Dermis microvascular lymphatic vessel endothelial cell (primary cell): Measurements from ENCODE around the gene FABP3. TPM values are rescaled to one million over a fixed set of nuclear protein-coding genes. Genes with fewer than 3 reads are reported as not detected.

Experiments used
- DNase-seq, 2 donors: peaks; one replicate each; pipeline versions ENCODE4 v3.0.0 to v3.0.0-alpha.2; 2010; ENCODE audit warnings: low read depth in 2 of 2
- total RNA-seq: library from RNA; depleted of rRNA; stranded (reverse); fragments of >200 nt; gene quantifications from 2 replicates; pipeline ENCODE4 v1.2.1, GENCODE V29; 2014

Gene FABP3
- 0.13 and 1.3 TPM in 2 replicates for total RNA-seq

DNA sequence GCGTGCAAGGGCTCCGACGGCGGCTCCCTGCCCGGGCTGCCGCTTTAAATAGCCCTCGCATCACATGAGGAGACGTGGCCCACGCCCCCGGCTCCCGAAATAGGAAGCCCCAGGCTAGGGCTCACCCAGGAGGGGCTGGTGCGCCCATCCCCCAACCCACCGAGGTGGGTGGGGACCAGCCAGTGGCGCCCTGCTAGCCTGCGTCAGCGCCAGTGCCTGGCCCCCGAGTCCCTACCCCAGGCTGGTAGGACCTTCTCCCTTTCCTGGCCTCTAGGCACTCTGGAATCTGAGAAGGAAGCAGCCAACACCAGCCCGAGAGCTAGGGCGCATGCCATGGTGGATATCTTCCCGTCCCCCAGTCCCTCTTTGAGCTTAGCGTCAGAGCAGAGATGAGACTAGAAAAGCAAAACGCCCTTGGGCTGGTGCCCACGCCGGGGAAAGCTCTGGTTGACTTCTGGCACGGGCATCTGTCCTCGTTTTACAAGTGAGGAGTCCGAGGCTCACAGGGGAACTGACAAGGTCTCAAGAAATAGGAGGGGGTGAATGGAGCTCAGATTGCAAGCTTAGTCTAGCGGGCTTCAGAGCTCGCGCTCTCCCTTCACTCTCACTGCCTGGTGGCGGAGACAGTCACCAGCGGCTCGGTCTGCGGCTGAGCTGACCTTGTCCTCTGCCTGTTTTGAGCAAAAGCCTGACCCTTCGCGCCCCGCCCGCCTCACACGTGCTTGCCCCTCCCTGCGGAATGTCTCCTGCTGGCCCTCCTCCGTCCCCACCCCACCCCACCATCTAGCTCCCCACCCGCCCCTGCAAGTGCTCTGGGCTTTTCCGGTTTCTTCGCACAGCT lies at the start of gene FABP3:
Gene FABP3, minus strand, starts transcription at position 21 of the 841 bp plus-strand sequence. CDS start 62 bp downstream, outside the sequence.
- DNase-seq = peak in 1 of 2 donors; percentile 35

- DNase-seq = peak in 1 of 2 donors; percentile 28
Observed at GRCh38 chr1:31421371-31422040, 48.6 kb upstream of the FABP3 start.

- DNase-seq = no peak
Observed at GRCh38 chr1:31420716-31421115, 47.8 kb upstream of the FABP3 start.

- no peak for DNase-seq
Observed at GRCh38 chr1:31418626-31419323, 45.9 kb upstream of the FABP3 start.

DNA sequence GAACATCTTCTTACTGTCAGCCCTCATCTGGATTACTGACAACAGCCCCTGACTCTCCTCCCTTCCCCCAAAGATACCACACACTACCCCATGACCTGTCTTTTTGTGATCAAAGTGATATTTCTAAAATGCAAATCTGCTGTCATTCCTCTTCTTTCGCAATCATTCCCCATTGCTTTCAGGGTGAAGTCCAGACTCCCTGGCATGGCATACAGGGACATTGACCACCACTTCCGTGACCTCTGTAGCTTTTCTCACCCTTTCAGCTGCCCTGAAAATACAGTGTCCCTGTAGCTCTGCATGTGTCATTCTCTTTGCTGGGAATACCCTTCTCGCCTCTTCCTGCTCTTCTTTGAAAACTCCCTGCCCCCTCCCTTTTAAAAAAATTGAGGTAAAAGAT lies 44.3 kb upstream of the FABP3 start:
- no peak for DNase-seq

DNA sequence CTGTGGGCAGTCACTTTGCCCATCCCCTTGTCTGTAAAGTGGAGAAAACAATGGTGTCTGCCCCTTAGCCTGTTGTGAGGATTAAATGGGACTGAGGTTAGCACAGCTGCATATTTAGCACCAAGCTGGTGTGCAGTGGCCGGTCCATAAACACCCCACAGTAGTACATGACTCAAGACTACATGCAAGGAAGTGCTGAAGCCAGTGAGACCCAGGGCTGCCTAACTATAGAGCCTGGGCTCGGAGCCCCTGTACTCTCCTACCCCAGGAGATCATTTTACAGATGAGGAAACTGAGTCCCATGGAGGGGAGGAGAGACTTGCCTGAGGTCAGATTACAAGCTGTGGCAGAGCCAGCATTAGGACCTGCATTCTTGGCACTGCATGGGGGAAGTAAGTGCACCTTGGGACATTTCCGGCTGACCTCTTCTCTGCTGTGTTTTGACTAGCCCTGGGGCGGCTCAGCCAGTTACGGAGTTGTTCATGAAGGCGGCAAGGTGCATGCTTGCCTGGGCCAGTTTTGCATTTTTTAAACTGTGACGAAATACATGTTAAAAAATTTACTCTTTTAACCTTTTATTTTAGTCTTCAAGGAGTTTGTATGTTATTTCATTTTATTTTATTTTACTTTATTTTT lies 43.3 kb upstream of the FABP3 start:
- no peak for DNase-seq

GRCh38 chr1:31415658-31416057 lies 42.8 kb upstream of the FABP3 start:
- DNase-seq = no peak

- no peak for DNase-seq
Observed at GRCh38 chr1:31414980-31415370, 42.1 kb upstream of the FABP3 start.

DNA sequence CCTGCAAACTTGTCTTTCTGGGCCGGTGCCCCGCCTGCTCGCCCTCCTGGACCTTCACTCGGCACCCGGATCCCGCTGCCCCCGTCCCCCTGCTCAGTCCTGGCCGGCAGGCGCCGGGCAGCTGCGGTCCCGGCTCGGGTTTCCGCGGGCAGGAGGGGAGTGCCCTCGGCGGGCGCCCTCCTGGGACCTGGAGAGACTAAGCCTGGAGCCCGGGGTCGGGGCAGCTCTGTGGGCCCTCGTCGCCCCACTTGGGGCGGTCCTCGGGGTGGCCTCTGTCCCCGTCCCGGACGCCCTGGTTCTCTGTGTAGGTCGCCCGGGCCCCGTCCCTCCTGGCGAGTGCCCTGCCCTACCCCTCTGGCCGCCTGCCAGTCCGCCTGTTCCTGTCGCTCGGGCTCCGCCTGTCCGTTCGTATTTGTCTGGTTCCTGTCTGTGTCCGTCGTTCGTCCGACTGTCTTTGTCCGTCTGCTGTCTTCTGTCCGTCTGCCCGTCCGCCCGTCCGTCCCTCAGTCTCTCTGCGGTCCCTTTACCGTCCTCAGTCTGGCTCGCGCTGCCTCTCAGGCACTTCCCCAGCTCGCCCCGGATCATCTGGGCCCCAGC lies 40.6 kb upstream of the FABP3 start:
- DNase-seq = peak; percentile 28 to 62

DNA sequence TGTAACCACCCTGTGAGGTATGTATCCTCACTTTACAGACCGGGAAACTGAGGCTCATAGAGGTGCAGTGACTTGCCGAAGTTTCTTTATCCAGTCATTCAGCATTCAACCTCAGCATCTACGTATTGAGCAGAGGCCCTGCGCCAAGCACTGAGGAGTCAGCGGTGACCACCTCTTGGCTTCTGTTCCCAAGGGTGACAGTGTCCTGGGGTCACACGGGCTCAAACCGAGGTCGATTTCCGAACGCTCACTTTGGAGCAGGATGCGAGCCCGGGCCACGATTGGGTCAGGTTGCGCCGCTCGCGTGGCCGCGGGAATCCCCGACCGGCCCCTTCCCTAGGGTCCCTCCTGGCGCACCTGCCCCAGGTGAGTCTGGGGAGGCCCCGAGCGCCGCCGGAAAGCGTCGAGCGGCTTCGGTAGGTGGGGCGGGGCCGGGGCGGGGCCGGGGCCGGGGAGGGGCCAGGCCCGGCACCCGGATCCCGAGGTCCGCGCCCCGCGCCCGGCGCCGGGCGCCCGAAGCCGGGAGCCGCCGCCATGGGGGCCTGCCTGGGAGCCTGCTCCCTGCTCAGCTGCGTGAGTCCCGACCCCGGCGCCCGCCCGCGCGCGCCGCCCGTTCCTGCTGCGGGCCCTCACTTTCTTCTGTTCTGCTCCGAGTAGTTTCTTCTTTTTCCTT lies 40.0 kb upstream of the FABP3 start, which contains the start of gene SERINC2:
Gene SERINC2, plus strand, starts transcription at position 482 of the 673 bp plus-strand sequence. Its CDS starts 53 bp downstream, at position 535.
- no peak for DNase-seq

DNA sequence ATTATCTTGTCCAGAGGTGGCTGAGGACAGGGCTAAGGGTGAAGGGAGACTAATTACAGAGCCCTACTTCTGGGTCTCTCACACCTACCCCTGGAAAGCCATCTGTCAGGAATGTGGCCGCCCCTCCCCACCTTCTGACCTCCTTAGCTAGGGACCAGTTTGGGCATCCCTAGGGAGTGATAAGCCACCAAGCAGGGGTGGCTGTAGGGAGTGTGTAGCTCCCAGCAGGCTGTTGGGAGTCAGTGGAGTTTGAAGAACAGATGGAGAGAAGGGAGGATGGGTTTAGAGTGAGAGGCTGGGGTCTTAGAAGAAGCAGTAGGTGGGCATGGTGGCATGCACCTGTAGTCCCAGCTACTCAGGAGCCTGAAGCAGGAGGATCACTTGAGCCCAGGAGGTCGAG lies 39.3 kb upstream of the FABP3 start:
- no peak for DNase-seq

DNA sequence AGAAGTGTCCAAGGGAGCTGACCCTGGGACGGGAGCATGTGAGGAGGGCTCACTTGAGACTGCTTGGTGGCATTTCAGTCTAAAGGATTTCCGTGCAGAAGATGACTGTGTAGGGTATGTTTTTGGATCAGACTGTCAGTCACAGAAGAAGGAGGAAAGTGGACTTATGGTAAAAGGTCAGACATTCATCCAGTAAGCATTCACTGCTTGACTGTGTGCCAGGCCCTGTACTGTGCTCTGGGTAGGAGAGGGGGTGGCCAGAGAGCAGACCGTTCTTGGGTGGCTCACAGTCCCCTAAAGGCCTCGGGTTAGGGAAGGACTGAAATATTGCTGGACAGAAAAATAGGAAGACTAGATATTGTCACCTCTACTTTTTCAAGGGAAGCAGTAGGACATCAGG lies 38.0 kb upstream of the FABP3 start:
- DNase-seq = no peak

DNA sequence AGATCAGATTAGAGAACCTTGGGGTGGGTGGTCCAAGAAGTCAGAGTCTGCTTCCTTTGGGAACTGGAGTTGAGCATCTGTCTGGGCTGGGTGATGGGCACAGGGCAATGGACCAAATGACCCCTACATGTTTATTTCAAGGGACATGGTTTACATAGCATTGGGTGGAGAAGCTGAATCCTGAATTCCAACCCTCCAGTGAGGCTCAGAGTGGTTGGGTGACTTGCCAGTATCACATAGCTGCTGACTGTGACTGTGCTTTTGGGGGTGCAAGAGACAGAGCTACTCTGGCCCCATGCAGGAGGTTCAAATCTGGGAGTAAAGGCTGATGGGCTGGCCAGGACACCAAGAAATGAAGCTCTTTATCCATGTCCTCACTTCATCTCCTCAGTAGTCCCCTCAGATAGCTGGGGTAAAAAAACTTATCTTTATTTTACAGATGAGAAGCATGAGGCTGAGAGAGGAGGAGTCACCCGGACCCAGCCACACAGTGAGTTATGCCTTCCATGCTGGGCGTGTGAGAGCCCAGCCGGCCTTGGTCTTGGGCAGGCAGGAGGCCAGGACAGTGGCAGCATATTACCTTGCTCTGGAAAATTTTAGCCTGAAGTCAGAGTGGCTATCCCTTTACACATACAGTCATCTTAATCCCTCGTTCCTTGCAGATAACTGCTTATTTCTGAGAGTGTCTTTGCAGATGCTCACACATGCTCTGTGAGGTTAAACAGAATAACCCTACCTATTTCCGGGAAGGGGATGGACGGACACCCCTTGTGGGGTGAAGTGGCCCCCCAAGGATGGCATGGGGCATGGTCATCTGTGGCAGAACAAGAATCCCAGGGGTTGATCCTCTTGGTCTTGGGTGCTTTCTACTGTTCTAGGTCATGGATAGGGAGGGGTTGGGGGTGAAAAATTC lies 37.3 kb upstream of the FABP3 start:
- DNase-seq = no peak

DNA sequence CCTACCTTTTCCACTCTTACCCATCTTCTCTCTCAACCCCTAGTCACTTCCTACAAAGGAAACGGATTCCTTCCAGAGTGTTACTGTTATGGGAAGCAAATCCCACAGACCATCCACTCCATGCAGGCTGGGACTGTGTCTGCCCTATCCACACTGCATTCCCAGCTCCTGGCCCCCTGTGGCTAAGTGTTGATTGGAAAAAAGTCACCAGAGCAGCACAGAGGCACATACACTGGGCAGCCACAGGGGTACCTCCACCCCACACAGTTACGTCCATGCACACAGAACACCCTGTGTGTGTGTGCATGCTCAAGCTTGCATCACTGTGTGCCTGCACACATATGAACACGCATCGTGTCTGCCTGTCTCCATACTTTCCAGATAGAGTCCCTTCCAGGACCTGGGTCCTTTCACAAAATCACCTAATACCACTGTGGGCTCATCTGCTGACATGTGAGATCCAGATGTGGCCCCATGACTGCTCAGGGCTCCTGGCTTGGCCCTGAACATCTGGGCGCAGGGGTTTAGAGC lies 36.0 kb upstream of the FABP3 start:
- DNase-seq = no peak

GRCh38 chr1:31407029-31407626 lies 34.3 kb upstream of the FABP3 start:
- no peak for DNase-seq

DNA sequence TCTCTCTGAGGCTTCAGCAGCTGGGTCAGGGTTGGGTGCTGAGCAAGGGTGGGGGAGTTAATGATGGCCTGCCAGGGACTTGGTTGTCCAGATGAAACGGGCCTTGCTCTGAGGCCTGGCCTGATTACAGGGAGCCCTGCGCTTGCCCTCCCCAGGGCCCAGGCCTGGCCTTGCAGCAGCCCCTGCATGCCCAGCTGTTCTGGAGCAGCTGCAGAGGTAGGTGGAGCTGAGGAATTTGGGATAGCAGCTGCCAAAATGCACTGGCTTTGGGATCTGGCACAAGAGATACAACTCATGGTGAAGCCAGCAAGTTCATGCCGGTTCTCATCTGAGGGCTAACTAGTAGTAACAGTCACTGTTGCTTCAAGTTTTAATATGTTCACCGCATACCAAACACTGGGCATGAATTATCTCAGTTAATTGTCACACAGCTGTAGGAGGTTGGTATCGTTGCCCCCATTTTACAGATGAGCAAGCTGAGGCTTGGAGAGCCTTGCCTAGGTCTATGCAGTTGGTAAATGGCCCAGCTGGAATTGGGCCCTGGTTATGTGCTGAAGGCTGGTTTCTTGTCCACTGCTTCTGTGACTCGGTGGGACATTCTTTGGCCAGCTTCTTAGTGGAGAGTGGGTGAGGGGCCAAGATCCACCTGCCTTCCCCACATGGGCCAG lies 32.8 kb upstream of the FABP3 start:
- no peak for DNase-seq

- no peak for DNase-seq
Observed at GRCh38 chr1:31401241-31401640, 28.4 kb upstream of the FABP3 start.

DNA sequence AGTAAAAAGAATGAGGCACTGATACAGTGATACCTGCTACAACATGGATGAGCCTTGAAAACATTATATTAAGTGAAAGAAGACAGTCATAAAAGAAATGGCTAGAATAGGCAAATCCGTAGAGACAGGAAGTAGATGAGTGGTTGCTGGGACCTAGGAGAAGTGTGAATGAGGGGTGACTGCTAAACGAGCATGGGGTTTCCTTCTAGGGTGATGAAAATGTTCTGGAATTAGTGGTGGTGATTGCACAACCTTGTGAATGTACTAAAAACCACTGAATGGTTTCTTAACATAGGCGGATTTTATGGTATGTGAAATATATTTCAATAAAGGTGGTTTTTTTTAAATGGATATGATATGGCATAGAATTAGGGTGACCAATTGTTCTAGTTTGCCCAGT lies 27.5 kb upstream of the FABP3 start:
- no peak for DNase-seq
